Endothelial cell (in vitro differentiated cells): ENCODE data around the gene UBXN7. TPM values are rescaled to one million over a fixed set of nuclear protein-coding genes. Genes with fewer than 3 reads are reported as not detected.

Experiments
- DNase-seq: peaks from one replicate; pipeline ENCODE4 v3.0.0; 2021; ENCODE audit warnings: low spot score
- H3K27ac Mint-ChIP-seq: one replicate; pipeline ENCODE4 v1.8.0; 2021; ENCODE audit warnings: mixed read lengths, inconsistent platforms; ENCODE audit not compliant: unreplicated experiment
- H3K27me3 Mint-ChIP-seq: one replicate; pipeline ENCODE4 v1.8.0; 2021; ENCODE audit warnings: mild to moderate bottlenecking, moderate library complexity, mixed read lengths, inconsistent platforms; ENCODE audit not compliant: unreplicated experiment
- H3K36me3 Mint-ChIP-seq: one replicate; pipeline ENCODE4 v1.8.0; 2021; ENCODE audit warnings: mild to moderate bottlenecking, low read depth, mixed read lengths, inconsistent platforms; ENCODE audit not compliant: unreplicated experiment
- H3K4me1 Mint-ChIP-seq: one replicate; pipeline ENCODE4 v1.8.0; 2021; ENCODE audit warnings: mild to moderate bottlenecking, mixed read lengths, inconsistent platforms; ENCODE audit not compliant: unreplicated experiment
- H3K4me3 Mint-ChIP-seq: one replicate; pipeline ENCODE4 v1.8.0; 2021; ENCODE audit warnings: mild to moderate bottlenecking, mixed read lengths, inconsistent platforms; ENCODE audit not compliant: unreplicated experiment
- H3K9me3 Mint-ChIP-seq: one replicate; pipeline ENCODE4 v1.8.0; 2021; ENCODE audit warnings: mixed read lengths, inconsistent platforms; ENCODE audit not compliant: unreplicated experiment
- CTCF ChIP-seq: fragments of 200-600 bp; sonication (generic); IDR thresholded peaks from one replicate; pipeline ENCODE4 v1.5.0; 2021; ENCODE audit warnings: antibody characterized with exemption; ENCODE audit not compliant: unreplicated experiment
- total RNA-seq: library from RNA; stranded (reverse); fragmentation: NEBNext Ultra II Directional; extraction: Animal tissue kit (Norgen Biotek cat#: 25700); gene quantifications from one replicate; pipeline ENCODE4 v1.2.1, GENCODE V29; 2021; ENCODE audit not compliant: unreplicated experiment

Gene UBXN7
- total RNA-seq, 1 donor from 2014 or later = 71.7 TPM

- no peak for TF ChIP-seq CTCF
- Mint-ChIP-seq H3K27me3 (peaks cover 3% of the 10 kb centered on the region), H3K36me3 (no peaks in the 10 kb centered on the region), H3K27ac (no peak overlapping the region), H3K4me3 (no peak overlapping the region), H3K9me3 (no peaks in the 10 kb centered on the region), H3K4me1 (peaks cover 9% of the 10 kb centered on the region)
- DNase-seq = no peak
Measured at GRCh38 chr3:196419386-196419785, 12.8 kb downstream of the UBXN7 start.

- Mint-ChIP-seq H3K36me3 (no peaks in the 10 kb centered on the region), H3K4me3 (no peak overlapping the region), H3K4me1 (peaks cover 9% of the 10 kb centered on the region), H3K9me3 (no peaks in the 10 kb centered on the region), H3K27ac (no peak overlapping the region), H3K27me3 (peaks cover 3% of the 10 kb centered on the region)
- DNase-seq = no peak
- TF ChIP-seq CTCF = no peak
Measured at GRCh38 chr3:196418601-196419000, 13.6 kb downstream of the UBXN7 start.

GRCh38 chr3:196414469-196414868 is 17.8 kb downstream of the UBXN7 start:
- Mint-ChIP-seq H3K27me3 (no peaks in the 10 kb centered on the region), H3K4me1 (peaks cover 5% of the 10 kb centered on the region), H3K27ac (no peak overlapping the region), H3K4me3 (no peak overlapping the region), H3K36me3 (peaks cover 8% of the 10 kb centered on the region), H3K9me3 (no peaks in the 10 kb centered on the region)
- TF ChIP-seq CTCF = no peak
- DNase-seq = no peak

- H3K9me3 Mint-ChIP-seq = no peaks in the 10 kb centered on the region
- DNase-seq = no peak
- H3K4me1 Mint-ChIP-seq = peaks cover 5% of the 10 kb centered on the region
- H3K36me3 Mint-ChIP-seq = peaks cover 12% of the 10 kb centered on the region
- no peaks in the 10 kb centered on the region for H3K27me3 Mint-ChIP-seq
- H3K4me3 Mint-ChIP-seq = no peak overlapping the region
- no peak overlapping the region for H3K27ac Mint-ChIP-seq
- no peak for TF ChIP-seq CTCF
Measured at GRCh38 chr3:196412704-196413103, 19.5 kb downstream of the UBXN7 start.

- DNase-seq = no peak
- H3K36me3 Mint-ChIP-seq = peaks cover 15% of the 10 kb centered on the region
- H3K9me3 Mint-ChIP-seq = no peaks in the 10 kb centered on the region
- H3K27ac Mint-ChIP-seq = no peak overlapping the region
- no peak for TF ChIP-seq CTCF
- no peaks in the 10 kb centered on the region for H3K4me1 Mint-ChIP-seq
- H3K27me3 Mint-ChIP-seq = no peaks in the 10 kb centered on the region
- H3K4me3 Mint-ChIP-seq = peak overlapping the region; percentile 24
Measured at GRCh38 chr3:196409409-196409808, 22.8 kb downstream of the UBXN7 start.
